ENCODE measurements around the gene GRB2.
A peak's percentile ranks its signal among the peaks of the same experiment; 100 is the strongest.

Gene GRB2

GRCh38 chr17:75270218-75270965 is 135.1 kb downstream of the GRB2 start:
- TF ChIP-seq CTCF (IDR thresholded peaks at IDR 0.05; ENCODE audit: extremely low read depth, insufficient read depth, missing control alignments): peak; percentile 45
- DNase-seq (ENCODE audit: low spot score): peak; percentile 86
- in situ Hi-C loops (cut with MboI; ENCODE audit: low pct_unique_long_range_greater_than_20kb, low sequenced_read_pairs, unreplicated experiment): loop anchor here (10.0 kb wide), 1 partner anchor 144 kb away; no protein-coding TSS in a partner anchor

- in situ Hi-C loops (cut with MboI; ENCODE audit: low pct_unique_long_range_greater_than_20kb, low sequenced_read_pairs, unreplicated experiment): loop anchor here (10.0 kb wide), 1 partner anchor 145 kb away; no protein-coding TSS in a partner anchor
- TF ChIP-seq CTCF (IDR thresholded peaks at IDR 0.05; ENCODE audit: extremely low read depth, insufficient read depth, missing control alignments): no peak
- no peak for DNase-seq (ENCODE audit: low spot score)
Measured at GRCh38 chr17:75269844-75270217, 135.6 kb downstream of the GRB2 start.
